Neuron (in vitro differentiated cells): Measurements from ENCODE around the gene PTPN11.

ENCODE experiments used
- H2AFZ ChIP-seq: one replicate; pipeline ENCODE4 v1.6.1; 2013; ENCODE audit warnings: low read depth, mild to moderate bottlenecking, inconsistent platforms, low read length, moderate library complexity
- H3K27me3 ChIP-seq: one replicate; pipeline ENCODE4 v1.6.1; 2013; ENCODE audit warnings: low read length; ENCODE audit not compliant: insufficient read depth
- H3K36me3 ChIP-seq: one replicate; pipeline ENCODE4 v1.6.1; 2013; ENCODE audit warnings: low read length; ENCODE audit not compliant: insufficient read depth
- H3K4me1 ChIP-seq: one replicate; pipeline ENCODE4 v1.6.1; 2013; ENCODE audit warnings: low read length; ENCODE audit not compliant: insufficient read depth
- H3K4me3 ChIP-seq: 2 replicates; pipeline ENCODE4 v1.5.1; 2013; ENCODE audit warnings: mild to moderate bottlenecking, low read length, moderate library complexity
- H3K9me3 ChIP-seq: one replicate; pipeline ENCODE4 v1.6.1; 2013; ENCODE audit warnings: low read length

Gene PTPN11

GRCh38 chr12:112555621-112556233, 137.0 kb downstream of the PTPN11 start:
- Histone ChIP-seq H3K27me3 (no peaks in the 10 kb centered on the region), H3K4me1 (peaks cover 26% of the 10 kb centered on the region), H3K9me3 (no peaks in the 10 kb centered on the region), H3K36me3 (no peaks in the 10 kb centered on the region), H2AFZ (no peak overlapping the region), H3K4me3 (no peak overlapping the region)

GRCh38 chr12:112557951-112558630, 139.3 kb downstream of the PTPN11 start:
- Histone ChIP-seq H3K27me3 (no peaks in the 10 kb centered on the region), H2AFZ (no peak overlapping the region), H3K4me3 (no peak overlapping the region), H3K4me1 (peaks cover 26% of the 10 kb centered on the region), H3K9me3 (no peaks in the 10 kb centered on the region), H3K36me3 (no peaks in the 10 kb centered on the region)
